Subcutaneous adipose tissue (tissue), 4 donors: ENCODE results near the gene LAMB4. TPM values are rescaled to one million over a fixed set of nuclear protein-coding genes. Genes with fewer than 3 reads are reported as not detected.

Experiments
- total RNA-seq, 4 donors: library from RNA; depleted of rRNA; stranded (reverse); fragments of >200 nt; gene quantifications; one replicate each; pipeline ENCODE4 v1.1.0, GENCODE V29; 2016
- TF ChIP-seq, protein P1 (sequence below): fragments of 450-650 bp; IDR thresholded peaks from one replicate; pipeline ENCODE4 v1.5.1; 2016; ENCODE audit warnings: low read depth, mild to moderate bottlenecking, control low read depth, antibody characterized with exemption, moderate library complexity

Gene LAMB4
- total RNA-seq, 4 donors from 2014 or later: not detected

- TF ChIP-seq, protein P1, sequence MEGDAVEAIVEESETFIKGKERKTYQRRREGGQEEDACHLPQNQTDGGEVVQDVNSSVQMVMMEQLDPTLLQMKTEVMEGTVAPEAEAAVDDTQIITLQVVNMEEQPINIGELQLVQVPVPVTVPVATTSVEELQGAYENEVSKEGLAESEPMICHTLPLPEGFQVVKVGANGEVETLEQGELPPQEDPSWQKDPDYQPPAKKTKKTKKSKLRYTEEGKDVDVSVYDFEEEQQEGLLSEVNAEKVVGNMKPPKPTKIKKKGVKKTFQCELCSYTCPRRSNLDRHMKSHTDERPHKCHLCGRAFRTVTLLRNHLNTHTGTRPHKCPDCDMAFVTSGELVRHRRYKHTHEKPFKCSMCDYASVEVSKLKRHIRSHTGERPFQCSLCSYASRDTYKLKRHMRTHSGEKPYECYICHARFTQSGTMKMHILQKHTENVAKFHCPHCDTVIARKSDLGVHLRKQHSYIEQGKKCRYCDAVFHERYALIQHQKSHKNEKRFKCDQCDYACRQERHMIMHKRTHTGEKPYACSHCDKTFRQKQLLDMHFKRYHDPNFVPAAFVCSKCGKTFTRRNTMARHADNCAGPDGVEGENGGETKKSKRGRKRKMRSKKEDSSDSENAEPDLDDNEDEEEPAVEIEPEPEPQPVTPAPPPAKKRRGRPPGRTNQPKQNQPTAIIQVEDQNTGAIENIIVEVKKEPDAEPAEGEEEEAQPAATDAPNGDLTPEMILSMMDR: no peak
Observed at GRCh38 chr7:107995184-107996071, 134.7 kb downstream of the LAMB4 start.

GRCh38 chr7:107994421-107995030 lies 135.6 kb downstream of the LAMB4 start:
- TF ChIP-seq, protein P1: no peak

- TF ChIP-seq, protein P1: no peak
Observed at GRCh38 chr7:107993891-107994291, 136.3 kb downstream of the LAMB4 start.

- TF ChIP-seq, protein P1: no peak
Observed at GRCh38 chr7:107989618-107990373, 140.4 kb downstream of the LAMB4 start.

DNA sequence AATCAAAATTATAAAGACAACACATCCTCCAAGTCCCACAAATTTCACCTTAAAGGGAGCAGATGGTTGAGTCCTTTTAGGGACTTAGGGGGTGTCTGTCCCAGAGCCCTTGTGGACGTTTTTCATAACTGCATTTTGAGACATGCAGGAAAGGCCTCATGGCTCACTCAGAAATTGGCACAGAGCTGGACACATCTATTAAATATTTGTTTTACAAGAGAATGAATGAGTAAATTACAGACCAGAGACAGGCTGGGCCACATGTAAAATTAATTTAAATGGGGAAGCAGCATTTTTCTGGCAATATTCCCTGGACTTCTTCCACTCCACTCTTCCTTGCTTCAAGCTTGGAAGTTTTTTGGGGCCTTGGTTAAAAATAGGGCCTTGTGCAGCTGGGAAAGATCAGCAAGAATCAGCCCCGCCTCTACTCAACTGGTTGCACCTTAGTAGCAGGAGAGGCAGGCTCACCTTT lies 147.2 kb downstream of the LAMB4 start:
- TF ChIP-seq, protein P1: no peak

- TF ChIP-seq, protein P1: no peak
Observed at GRCh38 chr7:107982042-107982840, 147.9 kb downstream of the LAMB4 start.
